Activated CD8-positive, alpha-beta T cell treated with anti-CD3 and anti-CD28 coated beads, Interleukin-2, amount 10 ng/mL, durations not matched to agents 7 days and 5 days (primary cell): Measurements from ENCODE around the gene PHF21A. TPM values are rescaled to one million over a fixed set of nuclear protein-coding genes. Genes with fewer than 3 reads are reported as not detected.

ENCODE experiments used
- ATAC-seq: fragments of 150-1000 bp; cut with Tn5 transposase; one replicate; pipeline ENCODE4 v1.10.0; 2021; ENCODE audit warnings: moderate library complexity
- CTCF ChIA-PET: fragments of 350-600 bp; sonication (Branson Sonifier 250); formaldehyde crosslinking; loops from one replicate; lab custom pipeline; 2021; ENCODE audit warnings: antibody characterized with exemption; lab: Charles Lee
- POLR2A ChIA-PET: fragments of 350-600 bp; sonication (Branson Sonifier 250); formaldehyde crosslinking; loops from one replicate; lab custom pipeline; 2021; ENCODE audit warnings: antibody characterized with exemption; lab: Charles Lee
- DNase-seq: peaks from one replicate; pipeline ENCODE4 v3.0.0-alpha.2; 2020
- H3K27ac Mint-ChIP-seq: one replicate; pipeline ENCODE4 v1.8.0; 2021; ENCODE audit warnings: mild to moderate bottlenecking, mixed read lengths
- H3K27me3 Mint-ChIP-seq: one replicate; pipeline ENCODE4 v1.8.0; 2021; ENCODE audit warnings: low read depth, mixed read lengths
- H3K36me3 Mint-ChIP-seq: one replicate; pipeline ENCODE4 v1.8.0; 2021; ENCODE audit warnings: low read depth, mixed read lengths
- H3K4me1 Mint-ChIP-seq: one replicate; pipeline ENCODE4 v1.8.0; 2021; ENCODE audit warnings: low read depth, mixed read lengths
- H3K4me3 Mint-ChIP-seq: one replicate; pipeline ENCODE4 v1.8.0; 2021; ENCODE audit warnings: mild to moderate bottlenecking, mixed read lengths
- H3K9me3 Mint-ChIP-seq: one replicate; pipeline ENCODE4 v1.8.0; 2022; ENCODE audit warnings: mixed read lengths; ENCODE audit not compliant: insufficient read depth
- total RNA-seq, 2 experiments: library from RNA; stranded (reverse); gene quantifications; one replicate each; pipeline ENCODE4 v1.2.3, GENCODE V29; 2021

The PHF21A gene
- total RNA-seq, 2 experiments from 2014 or later: 26.9 to 27.0 TPM

GRCh38 chr11:46106530-46107407 is 14.5 kb downstream of the PHF21A start:
- ATAC-seq: no peak
- no peak overlapping the region for H3K4me3 Mint-ChIP-seq
- CTCF ChIA-PET: interaction anchor here (0.7 to 1.9 kb wide), 3 partner anchors 9 to 12 kb away, joined by 3 to 8 read pairs (median 5); no protein-coding TSS in a partner anchor

GRCh38 chr11:46105926-46106325 is 15.3 kb downstream of the PHF21A start:
- no peak overlapping the region for H3K27ac Mint-ChIP-seq
- H3K4me1 Mint-ChIP-seq: peaks cover 10% of the 10 kb centered on the region
- H3K36me3 Mint-ChIP-seq: no peaks in the 10 kb centered on the region
- H3K4me3 Mint-ChIP-seq: no peak overlapping the region
- ChIA-PET POLR2A (no interaction called here), CTCF (interaction anchor here (1.1 to 1.9 kb wide), 2 partner anchors 11 to 12 kb away, joined by 5 to 8 read pairs; no protein-coding TSS in a partner anchor)
- DNase-seq (no peak), ATAC-seq (no peak)
- H3K27me3 Mint-ChIP-seq: no peaks in the 10 kb centered on the region
- H3K9me3 Mint-ChIP-seq: no peaks in the 10 kb centered on the region

More at GRCh38 chr11:46106530-46107407, 14.5 kb downstream of the PHF21A start:
- DNase-seq: no peak
- no peaks in the 10 kb centered on the region for H3K27me3 Mint-ChIP-seq
- H3K27ac Mint-ChIP-seq: no peak overlapping the region
- H3K9me3 Mint-ChIP-seq: no peaks in the 10 kb centered on the region
- POLR2A ChIA-PET: no interaction called here
- H3K4me1 Mint-ChIP-seq: peaks cover 7% of the 10 kb centered on the region
- no peaks in the 10 kb centered on the region for H3K36me3 Mint-ChIP-seq

- no peak for ATAC-seq
- H3K27me3 Mint-ChIP-seq: no peaks in the 10 kb centered on the region
- no peaks in the 10 kb centered on the region for H3K36me3 Mint-ChIP-seq
- ChIA-PET POLR2A (interaction anchor here (1.2 kb wide), 1 partner anchor 9 kb away, joined by 3 read pairs; no protein-coding TSS in a partner anchor), CTCF (interaction anchor here (0.8 to 1.9 kb wide), 7 partner anchors 8 to 140 kb away, joined by 3 to 8 read pairs (median 4); no protein-coding TSS in a partner anchor)
- H3K4me1 Mint-ChIP-seq: peaks cover 16% of the 10 kb centered on the region
- H3K27ac Mint-ChIP-seq: no peak overlapping the region
- H3K4me3 Mint-ChIP-seq: no peak overlapping the region
- H3K9me3 Mint-ChIP-seq: no peaks in the 10 kb centered on the region
- no peak for DNase-seq
These were observed 16.1 kb downstream of the PHF21A start for GRCh38 chr11:46105134-46105628.

- ChIA-PET POLR2A (interaction anchor here (0.8 kb wide), 1 partner anchor 18 kb away, joined by 3 read pairs; no protein-coding TSS in a partner anchor), CTCF (interaction anchor here (0.9 to 5.9 kb wide), 6 partner anchors 9 to 138 kb away, joined by 3 to 26 read pairs (median 3); no protein-coding TSS in a partner anchor)
- H3K4me3 Mint-ChIP-seq: no peak overlapping the region
- H3K27me3 Mint-ChIP-seq: no peaks in the 10 kb centered on the region
- no peak for DNase-seq
- ATAC-seq: no peak
- H3K27ac Mint-ChIP-seq: no peak overlapping the region
- H3K4me1 Mint-ChIP-seq: peaks cover 28% of the 10 kb centered on the region
- H3K36me3 Mint-ChIP-seq: no peaks in the 10 kb centered on the region
- H3K9me3 Mint-ChIP-seq: no peaks in the 10 kb centered on the region
These were observed 18.4 kb downstream of the PHF21A start for GRCh38 chr11:46102843-46103242.

- DNase-seq (no peak), ATAC-seq (peak; percentile 67)
- CTCF ChIA-PET: interaction anchor here (0.8 to 5.9 kb wide), 5 partner anchors 9 to 136 kb away, joined by 3 to 26 read pairs (median 4); no protein-coding TSS in a partner anchor
- H3K9me3 Mint-ChIP-seq: no peaks in the 10 kb centered on the region
- H3K4me1 Mint-ChIP-seq: peaks cover 28% of the 10 kb centered on the region
- H3K36me3 Mint-ChIP-seq: no peaks in the 10 kb centered on the region
- no peaks in the 10 kb centered on the region for H3K27me3 Mint-ChIP-seq
- POLR2A ChIA-PET: interaction anchor here (1.5 kb wide), 1 partner anchor 10 kb away, joined by 3 read pairs; no protein-coding TSS in a partner anchor
- peak overlapping the region; percentile 71 for H3K4me3 Mint-ChIP-seq
- H3K27ac Mint-ChIP-seq: peak overlapping the region; percentile 76
These were observed 20.6 kb downstream of the PHF21A start for GRCh38 chr11:46100670-46101069.

- no peaks in the 10 kb centered on the region for H3K27me3 Mint-ChIP-seq
- H3K27ac Mint-ChIP-seq: peak overlapping the region; percentile 85
- ChIA-PET POLR2A (interaction anchor here (1.5 kb wide), 1 partner anchor 11 kb away, joined by 3 read pairs; no protein-coding TSS in a partner anchor), CTCF (interaction anchor here (0.8 to 5.9 kb wide), 9 partner anchors 9 to 177 kb away, joined by 3 to 26 read pairs (median 4); no protein-coding TSS in a partner anchor)
- peak; percentile 73 for ATAC-seq
- H3K9me3 Mint-ChIP-seq: no peaks in the 10 kb centered on the region
- DNase-seq: no peak
- H3K4me1 Mint-ChIP-seq: peaks cover 21% of the 10 kb centered on the region
- peak overlapping the region; percentile 71 for H3K4me3 Mint-ChIP-seq
- no peaks in the 10 kb centered on the region for H3K36me3 Mint-ChIP-seq
These were observed 21.3 kb downstream of the PHF21A start for GRCh38 chr11:46099963-46100316.

- H3K9me3 Mint-ChIP-seq: no peaks in the 10 kb centered on the region
- H3K4me1 Mint-ChIP-seq: no peaks in the 10 kb centered on the region
- CTCF ChIA-PET: interaction anchor here (1.7 kb wide), 1 partner anchor 9 kb away, joined by 7 read pairs; no protein-coding TSS in a partner anchor
- POLR2A ChIA-PET: interaction anchor here (0.6 kb wide), 1 partner anchor 323 kb away, joined by 5 read pairs; no protein-coding TSS in a partner anchor
- no peak overlapping the region for H3K27ac Mint-ChIP-seq
- H3K4me3 Mint-ChIP-seq: no peak overlapping the region
- DNase-seq (no peak), ATAC-seq (no peak)
- peaks cover 4% of the 10 kb centered on the region for H3K36me3 Mint-ChIP-seq
- H3K27me3 Mint-ChIP-seq: no peaks in the 10 kb centered on the region
These were observed 30.9 kb downstream of the PHF21A start for GRCh38 chr11:46090375-46090774.

GRCh38 chr11:46079662-46080061 is 41.6 kb downstream of the PHF21A start:
- DNase-seq: no peak
- Mint-ChIP-seq H3K27me3 (no peaks in the 10 kb centered on the region), H3K4me3 (no peak overlapping the region), H3K4me1 (no peaks in the 10 kb centered on the region), H3K27ac (no peak overlapping the region), H3K9me3 (no peaks in the 10 kb centered on the region), H3K36me3 (peaks cover 13% of the 10 kb centered on the region)
- POLR2A ChIA-PET: no interaction called here
- CTCF ChIA-PET: interaction anchor here (0.9 to 1.8 kb wide), 2 partner anchors 14 to 38 kb away, joined by 3 to 5 read pairs; no protein-coding TSS in a partner anchor
- no peak for ATAC-seq

- no peak for DNase-seq
- Mint-ChIP-seq H3K36me3 (peaks cover 3% of the 10 kb centered on the region), H3K4me1 (peaks cover 3% of the 10 kb centered on the region), H3K4me3 (no peak overlapping the region), H3K27me3 (no peaks in the 10 kb centered on the region), H3K9me3 (no peaks in the 10 kb centered on the region), H3K27ac (no peak overlapping the region)
- ATAC-seq: no peak
- ChIA-PET POLR2A (no interaction called here), CTCF (interaction anchor here (0.8 to 1.4 kb wide), 3 partner anchors 16 to 42 kb away, joined by 3 to 5 read pairs (median 4); no protein-coding TSS in a partner anchor)
These were observed 45.3 kb downstream of the PHF21A start for GRCh38 chr11:46075928-46076327.

- Mint-ChIP-seq H3K27me3 (no peaks in the 10 kb centered on the region), H3K4me3 (no peak overlapping the region), H3K9me3 (no peaks in the 10 kb centered on the region), H3K27ac (no peak overlapping the region), H3K36me3 (peaks cover 3% of the 10 kb centered on the region), H3K4me1 (peaks cover 3% of the 10 kb centered on the region)
- DNase-seq (no peak), ATAC-seq (no peak)
- CTCF ChIA-PET: interaction anchor here (0.8 kb wide), 1 partner anchor 52 kb away, joined by 3 read pairs; no protein-coding TSS in a partner anchor
- POLR2A ChIA-PET: no interaction called here
These were observed 46.1 kb downstream of the PHF21A start for GRCh38 chr11:46075168-46075567.

GRCh38 chr11:46073632-46074031 is 47.6 kb downstream of the PHF21A start:
- no peaks in the 10 kb centered on the region for H3K9me3 Mint-ChIP-seq
- H3K36me3 Mint-ChIP-seq: peaks cover 3% of the 10 kb centered on the region
- ATAC-seq: no peak
- peaks cover 3% of the 10 kb centered on the region for H3K4me1 Mint-ChIP-seq
- no peak overlapping the region for H3K4me3 Mint-ChIP-seq
- H3K27ac Mint-ChIP-seq: no peak overlapping the region
- no peaks in the 10 kb centered on the region for H3K27me3 Mint-ChIP-seq
- CTCF ChIA-PET: interaction anchor here (0.7 kb wide), 1 partner anchor 456 kb away, joined by 3 read pairs; no protein-coding TSS in a partner anchor
- DNase-seq: no peak
- POLR2A ChIA-PET: no interaction called here
